Heart left ventricle (tissue), 16 donors: ENCODE results near the gene VPS29. TPM values are rescaled to one million over a fixed set of nuclear protein-coding genes. Genes with fewer than 3 reads are reported as not detected.
"Not testable (repeated sequence)": the region's sequence is repeated elsewhere in the genome, so short reads cannot be mapped to it uniquely, and the experiment has no call there.

Experiments used
- ATAC-seq, 4 donors: fragments of 200-7000 bp; cut with Tn5 transposase; one replicate each; pipeline ENCODE4 v1.9.1; 2020 to 2022; ENCODE audit warnings: moderate library complexity in 4 of 4, mild to moderate bottlenecking in 3 of 4, moderate number of reproducible peaks in 1 of 4
- DNase-seq, 5 donors: peaks; one replicate each; pipeline ENCODE4 v3.0.0-alpha.2; 2020
- H3K27ac ChIP-seq, 12 donors: fragments of 200-600 bp; sonication (generic) in 4 of 12; one replicate each; pipeline versions ENCODE4 v1.5.0 to v1.8.0; 2016 to 2022; ENCODE audit warnings: mild to moderate bottlenecking in 2 of 12
- H3K27me3 ChIP-seq, 9 donors: fragments of 200-600 bp; sonication (generic) in 2 of 9; one replicate each; pipeline versions ENCODE4 v1.5.1 to v1.8.0; 2016 to 2022; ENCODE audit warnings: mild to moderate bottlenecking in 3 of 9
- H3K36me3 ChIP-seq, 9 donors: fragments of 200-600 bp; sonication (generic) in 2 of 9; one replicate each; pipeline versions ENCODE4 v1.5.0 to v1.8.0; 2018 to 2022; ENCODE audit warnings: mild to moderate bottlenecking in 2 of 9
- H3K4me1 ChIP-seq, 12 donors: fragments of 200-600 bp; sonication (generic) in 4 of 12; one replicate each; pipeline versions ENCODE4 v1.5.0 to v1.8.0; 2016 to 2022; ENCODE audit warnings: mild to moderate bottlenecking in 3 of 12
- H3K4me3 ChIP-seq, 12 donors: fragments of 200-600 bp; sonication (generic) in 4 of 12; one replicate each; pipeline versions ENCODE4 v1.5.0 to v1.8.0; 2017 to 2022; ENCODE audit warnings: mild to moderate bottlenecking in 9 of 12, moderate library complexity in 4 of 12
- H3K9me3 ChIP-seq, 12 donors: fragments of 200-600 bp; sonication (generic) in 4 of 12; one replicate each; pipeline versions ENCODE4 v1.5.0 to v1.8.0; 2016 to 2022; ENCODE audit warnings: mild to moderate bottlenecking in 1 of 12
- CTCF ChIP-seq, 12 donors: fragments of 200-600 bp; sonication (generic) in 4 of 12; IDR thresholded peaks; one replicate each; pipeline versions ENCODE4 v1.5.0 to v1.8.0; 2018 to 2022; ENCODE audit warnings: antibody characterized with exemption in 12 of 12, mild to moderate bottlenecking in 5 of 12
- POLR2A ChIP-seq, 2 donors: fragments of 450-650 bp; IDR thresholded peaks; one replicate each; pipeline ENCODE4 v1.6.1; 2017; ENCODE audit warnings: antibody characterized with exemption in 2 of 2, mild to moderate bottlenecking in 2 of 2, moderate library complexity in 2 of 2
- WGBS, 4 donors: extraction: QIAGEN DNeasy Blood & Tissue Kit in 2 of 4; methylation state at CpG; one replicate each; pipeline versions ENCODE4 v1.1.5 to v1.1.7; 2013 to 2018; 5-methylcytosine and 5-hydroxymethylcytosine counted together
- intact Hi-C, 10 donors: fragments of 100-400 bp; cut with DNase I; formaldehyde crosslinking; loops; one replicate each; pipeline versions ENCODE4 v1.11.1 to v1.14.2; 2022
- polyA plus RNA-seq, 2 donors: library from polyadenylated mRNA; stranded (reverse); fragments of 200-250 nt; gene quantifications; one replicate each; pipeline ENCODE4 v1.2.3, GENCODE V29; 2013
- total RNA-seq, 9 donors: library from RNA; depleted of rRNA in 2 of 9; stranded (reverse); fragments of >200 nt in 2 of 9; fragmentation: NEBNext Ultra II Directional in 3 of 9; extraction: Animal tissue kit (Norgen Biotek cat#: 25700) in 3 of 9; gene quantifications; one replicate each; pipeline versions ENCODE4 v1.1.0 to v1.2.4, GENCODE V29; 2016 to 2023
- donor health status: ischemic (EF 13 %, LVEDD 7.1; RV severe dilation, severe dysfunction).
- donor health status: healthy with polysubstance abuse.
- donor health status: DM: no; HTN: yes; CAD: no.
- donor health status: DM: no; HTN: no; CAD: no.
- donor health status: ischemic (EF 25% LVEDD 6.9; RV normal size, moderate dysfunction).
- donor health status: ischemic (EF 25% LVEDD 5.7; RV mildly dilated, moderate dysfunction).
- donor health status: healthy.
- donor health status: DM: yes; HTN: yes; CAD: no.
- donor health status: ischemic (EF 35%, LVEDD 5.7; RV mildly dilated, moderate dysfunction).
- donor health status: nonischemic (EF 11% LVEDD 7.7; RV severe dilation, severe dysfunction).
- donor health status: DM: yes; HTN: yes; CAD: no.
- donor health status: PGD.
- donor health status: ischemic (EF 29% LVEDD 5.4; RV normal size, mild dysfunction).
- donor health status: nonischemic (EF 23%, LVEDD 6.1; RV moderate dilation, normal function).

Gene VPS29
- total and polyA plus RNA-seq, 11 donors, result 66.7 to 191 (median 89.8) TPM

GRCh38 chr12:110468214-110469048 is 33.5 kb downstream of the VPS29 start, which contains the start of the genes FAM216A and GPN3:
FAM216A (plus strand) TSS chr12:110468845; CDS start chr12:110468876, 31 bp downstream.
GPN3 (minus strand) TSS chr12:110468257; CDS start chr12:110468203, 54 bp downstream.
- H3K4me3 ChIP-seq, result peak within 1 kb of the TSS; percentile 59 to 97 (median 78)
- intact Hi-C loops, result loop anchor here in 6 of 10 donors (1.0 to 5.0 kb wide), 7 partner anchors 18 to 419 kb away; partner anchors contain the start of genes RAD9B (in 6 of the 6), VPS29 (in 6 of the 6) and ARPC3 (in 1 of the 6)
- TF ChIP-seq CTCF (IDR thresholded peaks at IDR 0.05), result no peak
- TF ChIP-seq POLR2A (IDR thresholded peaks at IDR 0.05), result peak in 1 of 2 donors; percentile 66
- H3K27me3 ChIP-seq, result no peaks in the 10 kb centered on the region
- ATAC-seq (peak; percentile 95 to 97 (median 96)), DNase-seq (peak; percentile 96 to 98 (median 97))
- H3K27ac ChIP-seq, result peak within 1 kb of the TSS in 11 of 12 donors; percentile 83 to 97 (median 87)
- no peaks in the 10 kb centered on the region for H3K9me3 ChIP-seq
- 0 to 1% (median 0%) methylated on average over 23 to 78 of the region's 78 CpGs for WGBS, 4 donors
- H3K36me3 ChIP-seq, result peaks cover 0 to 20% (median 15%) of the 10 kb centered on the region in 9 donors
- peaks cover 0 to 30% (median 16%) of the 10 kb centered on the region in 12 donors for H3K4me1 ChIP-seq

- WGBS, 4 donors, result 0% methylated on average over 12 to 15 of the region's 15 CpGs
- intact Hi-C loops, result loop anchor here in 7 of 10 donors (1.0 to 5.0 kb wide), 7 partner anchors 17 to 419 kb away; partner anchors contain the start of genes RAD9B (in 6 of the 7), VPS29 (in 6 of the 7) and ARPC3 (in 2 of the 7)
- ATAC-seq (no peak), DNase-seq (no peak)
- Histone ChIP-seq H3K27ac (peak overlapping the region in 11 of 12 donors; percentile 76 to 97 (median 87)), H3K27me3 (no peaks in the 10 kb centered on the region), H3K36me3 (peaks cover 0 to 24% (median 19%) of the 10 kb centered on the region in 9 donors), H3K9me3 (no peaks in the 10 kb centered on the region), H3K4me3 (peak overlapping the region; percentile 59 to 97 (median 78)), H3K4me1 (peaks cover 0 to 30% (median 16%) of the 10 kb centered on the region in 12 donors)
- TF ChIP-seq POLR2A (IDR thresholded peaks at IDR 0.05), result no peak
- no peak for TF ChIP-seq CTCF (IDR thresholded peaks at IDR 0.05)
Measured at GRCh38 chr12:110467847-110468213, 34.1 kb downstream of the VPS29 start.

- 70 to 81% (median 75%) methylated on average over 5 of the region's 5 CpGs for WGBS, 4 donors
- intact Hi-C loops, result loop anchor here in 7 of 10 donors (2.0 to 5.0 kb wide), 5 partner anchors 16 to 421 kb away; partner anchors contain the start of genes RAD9B (in 4 of the 7), VPS29 (in 4 of the 7) and ARPC3 (in 1 of the 7)
- H3K36me3 ChIP-seq, result peaks cover 0 to 35% (median 26%) of the 10 kb centered on the region in 9 donors
- H3K9me3 ChIP-seq, result no peaks in the 10 kb centered on the region
- ATAC-seq (no peak), DNase-seq (no peak)
- H3K4me3 ChIP-seq, result peak overlapping the region in 5 of 12 donors; percentile 76 to 97 (median 78)
- peaks cover 0 to 30% (median 16%) of the 10 kb centered on the region in 12 donors for H3K4me1 ChIP-seq
- TF ChIP-seq POLR2A (IDR thresholded peaks at IDR 0.05), result no peak
- TF ChIP-seq CTCF (IDR thresholded peaks at IDR 0.05), result no peak
- H3K27ac ChIP-seq, result peak overlapping the region in 1 of 12 donors; percentile 85
- H3K27me3 ChIP-seq, result no peaks in the 10 kb centered on the region
Measured at GRCh38 chr12:110466791-110467190, 35.1 kb downstream of the VPS29 start.

GRCh38 chr12:110465765-110466164 is 36.1 kb downstream of the VPS29 start:
- DNase-seq, ATAC-seq, H3K4me3 ChIP-seq, H3K9me3 ChIP-seq, H3K27me3 ChIP-seq, H3K27ac ChIP-seq: not testable (repeated sequence)
- Histone ChIP-seq H3K36me3 (peaks cover 0 to 45% (median 35%) of the 10 kb centered on the region in 9 donors), H3K4me1 (peaks cover 0 to 30% (median 16%) of the 10 kb centered on the region in 12 donors)
- intact Hi-C loops, result loop anchor here in 7 of 10 donors (2.0 to 5.0 kb wide), 5 partner anchors 15 to 422 kb away; partner anchors contain the start of genes RAD9B (in 4 of the 7), VPS29 (in 4 of the 7) and ARPC3 (in 1 of the 7)
- WGBS, 4 donors, result 93 to 95% (median 94%) methylated on average over 11 of the region's 11 CpGs
